Skeletal muscle cell (primary cell): ENCODE results near the gene SCAF11.
A peak's percentile ranks its signal among the peaks of the same experiment; 100 is the strongest.
"Not testable (repeated sequence)": the region's sequence is repeated elsewhere in the genome, so short reads cannot be mapped to it uniquely, and the experiment has no call there.

Experiments used
- DNase-seq: peaks from one replicate; pipeline ENCODE4 v3.0.0-alpha.2; 2010; ENCODE audit warnings: low read depth
- H3K4me3 ChIP-seq: 2 replicates; pipeline ENCODE4 v1.5.1; 2011; ENCODE audit warnings: low read depth, mild to moderate bottlenecking, control low read depth, low read length, moderate library complexity

SCAF11 gene, protein sequence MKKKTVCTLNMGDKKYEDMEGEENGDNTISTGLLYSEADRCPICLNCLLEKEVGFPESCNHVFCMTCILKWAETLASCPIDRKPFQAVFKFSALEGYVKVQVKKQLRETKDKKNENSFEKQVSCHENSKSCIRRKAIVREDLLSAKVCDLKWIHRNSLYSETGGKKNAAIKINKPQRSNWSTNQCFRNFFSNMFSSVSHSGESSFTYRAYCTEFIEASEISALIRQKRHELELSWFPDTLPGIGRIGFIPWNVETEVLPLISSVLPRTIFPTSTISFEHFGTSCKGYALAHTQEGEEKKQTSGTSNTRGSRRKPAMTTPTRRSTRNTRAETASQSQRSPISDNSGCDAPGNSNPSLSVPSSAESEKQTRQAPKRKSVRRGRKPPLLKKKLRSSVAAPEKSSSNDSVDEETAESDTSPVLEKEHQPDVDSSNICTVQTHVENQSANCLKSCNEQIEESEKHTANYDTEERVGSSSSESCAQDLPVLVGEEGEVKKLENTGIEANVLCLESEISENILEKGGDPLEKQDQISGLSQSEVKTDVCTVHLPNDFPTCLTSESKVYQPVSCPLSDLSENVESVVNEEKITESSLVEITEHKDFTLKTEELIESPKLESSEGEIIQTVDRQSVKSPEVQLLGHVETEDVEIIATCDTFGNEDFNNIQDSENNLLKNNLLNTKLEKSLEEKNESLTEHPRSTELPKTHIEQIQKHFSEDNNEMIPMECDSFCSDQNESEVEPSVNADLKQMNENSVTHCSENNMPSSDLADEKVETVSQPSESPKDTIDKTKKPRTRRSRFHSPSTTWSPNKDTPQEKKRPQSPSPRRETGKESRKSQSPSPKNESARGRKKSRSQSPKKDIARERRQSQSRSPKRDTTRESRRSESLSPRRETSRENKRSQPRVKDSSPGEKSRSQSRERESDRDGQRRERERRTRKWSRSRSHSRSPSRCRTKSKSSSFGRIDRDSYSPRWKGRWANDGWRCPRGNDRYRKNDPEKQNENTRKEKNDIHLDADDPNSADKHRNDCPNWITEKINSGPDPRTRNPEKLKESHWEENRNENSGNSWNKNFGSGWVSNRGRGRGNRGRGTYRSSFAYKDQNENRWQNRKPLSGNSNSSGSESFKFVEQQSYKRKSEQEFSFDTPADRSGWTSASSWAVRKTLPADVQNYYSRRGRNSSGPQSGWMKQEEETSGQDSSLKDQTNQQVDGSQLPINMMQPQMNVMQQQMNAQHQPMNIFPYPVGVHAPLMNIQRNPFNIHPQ (N-terminal part only)

DNA sequence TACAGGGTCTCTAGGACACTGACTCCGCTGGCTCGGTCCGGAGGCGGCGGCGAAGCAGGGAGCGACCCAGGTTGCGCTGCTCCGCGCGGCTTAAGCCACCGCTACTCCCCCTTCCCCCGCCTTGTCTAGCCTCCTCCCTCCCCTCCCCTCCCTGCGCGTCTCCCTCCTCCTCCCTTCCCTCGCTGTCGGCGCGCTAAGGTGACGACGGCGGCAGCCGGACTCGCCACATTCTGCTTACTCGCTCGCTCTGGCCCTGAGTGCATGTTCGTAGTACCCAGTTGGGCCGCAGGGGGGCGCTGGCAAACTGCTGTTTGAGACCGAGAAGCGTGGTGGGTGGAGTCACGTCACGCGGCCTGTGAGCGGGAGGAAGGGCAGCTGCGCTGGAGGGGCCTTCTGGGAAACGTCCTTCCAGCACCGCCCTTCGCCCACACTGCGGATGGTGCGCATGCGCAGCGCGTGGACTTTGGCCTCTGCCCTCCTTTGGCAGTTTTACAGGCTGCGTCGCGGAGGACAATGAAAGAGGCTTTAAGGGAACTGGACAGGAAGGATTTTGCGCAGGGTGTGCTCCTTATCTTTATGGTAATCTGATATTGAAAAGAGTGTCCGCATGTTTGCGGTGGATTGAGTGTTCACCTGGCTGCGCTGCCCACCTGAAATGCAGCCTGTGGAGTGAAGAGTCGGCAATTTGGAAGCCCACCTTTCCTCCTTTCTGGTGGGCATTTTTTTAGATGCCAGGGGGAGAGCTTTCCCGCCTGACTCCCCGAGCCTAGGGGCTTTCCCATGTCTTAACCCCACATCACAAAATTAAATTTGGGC, at the start of gene SCAF11:
SCAF11 (minus strand) TSS at position 107 of the 816 bp plus-strand sequence. CDS start 26,407 bp downstream, outside the sequence.
- peak within 1 kb of the TSS; percentile 91 for H3K4me3 ChIP-seq
- DNase-seq = peak; percentile 99

- DNase-seq, H3K4me3 ChIP-seq: not testable (repeated sequence)
Measured at GRCh38 chr12:46037066-46037465, 46.7 kb upstream of the SCAF11 start.

GRCh38 chr12:46027172-46027571, 36.8 kb upstream of the SCAF11 start:
- DNase-seq = no peak
- H3K4me3 ChIP-seq = no peak overlapping the region

- no peak for DNase-seq
Measured at GRCh38 chr12:46024099-46024498, 33.7 kb upstream of the SCAF11 start.

GRCh38 chr12:46020768-46021167, 30.4 kb upstream of the SCAF11 start:
- DNase-seq = no peak
- H3K4me3 ChIP-seq = no peak overlapping the region

More at GRCh38 chr12:46024099-46024498, 33.7 kb upstream of the SCAF11 start:
- no peak overlapping the region for H3K4me3 ChIP-seq

DNA sequence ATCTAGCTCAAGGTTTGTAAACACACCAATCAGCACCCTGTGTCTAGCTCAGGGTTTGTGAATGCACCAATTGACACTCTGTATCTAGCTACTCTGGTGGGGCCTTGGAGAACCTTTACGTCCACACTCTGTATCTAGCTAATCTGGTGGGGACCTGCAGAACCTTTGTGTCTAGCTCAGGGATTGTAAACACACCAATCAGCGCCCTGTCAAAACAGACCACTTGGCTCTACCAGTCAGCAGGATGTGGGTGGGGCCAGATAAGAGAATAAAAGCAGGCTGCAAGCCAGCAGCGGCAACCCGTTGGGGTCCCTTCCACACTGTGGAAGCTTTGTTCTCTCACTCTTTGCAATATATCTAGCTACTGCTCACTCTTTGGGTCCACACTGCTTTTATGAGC, 28.3 kb upstream of the SCAF11 start:
- DNase-seq, H3K4me3 ChIP-seq: not testable (repeated sequence)

- not testable (repeated sequence) for DNase-seq, H3K4me3 ChIP-seq
Measured at GRCh38 chr12:46017866-46018375, 27.5 kb upstream of the SCAF11 start.

- DNase-seq = no peak
- H3K4me3 ChIP-seq = no peak overlapping the region
Measured at GRCh38 chr12:46005823-46006222, 15.4 kb upstream of the SCAF11 start.

DNA sequence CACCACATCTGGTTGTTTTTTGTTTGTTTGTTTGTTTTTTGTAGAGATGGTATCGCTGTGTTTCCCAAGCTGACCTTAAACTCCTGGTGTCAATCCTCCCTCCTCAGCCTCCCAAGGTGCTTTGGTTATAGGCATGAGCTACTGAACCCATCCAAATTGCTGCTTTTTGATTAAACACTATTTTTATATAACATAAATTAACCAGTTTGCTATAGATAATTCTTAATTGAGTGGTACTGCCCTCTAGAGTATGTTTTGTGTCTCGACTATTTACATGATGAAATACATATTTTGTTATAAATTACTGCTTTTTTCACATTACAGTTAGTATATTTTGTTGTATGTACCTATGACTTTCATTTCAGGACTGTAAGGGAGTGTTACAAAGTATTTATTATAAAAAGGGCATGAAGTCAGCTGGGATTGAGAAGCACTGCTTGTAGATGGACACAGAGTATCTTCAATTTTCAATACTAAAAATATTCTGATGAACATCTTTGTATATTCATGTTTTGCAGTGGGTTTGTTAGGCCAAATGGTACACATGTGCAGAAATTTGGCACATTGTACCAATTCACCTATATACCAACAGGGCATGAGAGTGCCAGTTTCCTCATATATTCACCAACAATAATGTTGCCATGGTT, 14.9 kb upstream of the SCAF11 start:
- no peak overlapping the region for H3K4me3 ChIP-seq
- no peak for DNase-seq

GRCh38 chr12:46004715-46005114, 14.3 kb upstream of the SCAF11 start:
- no peak for DNase-seq
- H3K4me3 ChIP-seq = no peak overlapping the region

DNA sequence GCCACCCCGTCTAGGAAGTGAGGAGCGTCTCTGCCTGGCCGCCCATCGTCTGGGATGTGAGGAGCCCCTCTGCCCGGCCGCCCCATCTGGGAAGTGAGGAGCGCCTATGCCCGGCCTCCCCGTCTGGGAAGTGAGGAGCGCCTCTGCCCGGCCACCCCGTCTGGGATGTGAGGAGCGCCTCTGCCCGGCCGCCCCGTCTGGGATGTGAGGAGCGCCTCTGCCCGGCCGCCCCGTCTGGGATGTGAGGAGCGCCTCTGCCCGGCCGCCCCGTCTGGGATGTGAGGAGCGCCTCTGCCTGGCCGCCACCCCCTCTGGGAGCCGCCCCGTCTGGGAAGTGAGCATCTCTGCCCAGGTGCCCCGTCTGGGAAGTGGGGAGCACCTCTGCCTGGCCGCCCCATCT, 9.7 kb upstream of the SCAF11 start:
- not testable (repeated sequence) for DNase-seq, H3K4me3 ChIP-seq

- H3K4me3 ChIP-seq = no peak overlapping the region
- DNase-seq = no peak
Measured at GRCh38 chr12:45994736-45995135, 4.4 kb upstream of the SCAF11 start.

DNA sequence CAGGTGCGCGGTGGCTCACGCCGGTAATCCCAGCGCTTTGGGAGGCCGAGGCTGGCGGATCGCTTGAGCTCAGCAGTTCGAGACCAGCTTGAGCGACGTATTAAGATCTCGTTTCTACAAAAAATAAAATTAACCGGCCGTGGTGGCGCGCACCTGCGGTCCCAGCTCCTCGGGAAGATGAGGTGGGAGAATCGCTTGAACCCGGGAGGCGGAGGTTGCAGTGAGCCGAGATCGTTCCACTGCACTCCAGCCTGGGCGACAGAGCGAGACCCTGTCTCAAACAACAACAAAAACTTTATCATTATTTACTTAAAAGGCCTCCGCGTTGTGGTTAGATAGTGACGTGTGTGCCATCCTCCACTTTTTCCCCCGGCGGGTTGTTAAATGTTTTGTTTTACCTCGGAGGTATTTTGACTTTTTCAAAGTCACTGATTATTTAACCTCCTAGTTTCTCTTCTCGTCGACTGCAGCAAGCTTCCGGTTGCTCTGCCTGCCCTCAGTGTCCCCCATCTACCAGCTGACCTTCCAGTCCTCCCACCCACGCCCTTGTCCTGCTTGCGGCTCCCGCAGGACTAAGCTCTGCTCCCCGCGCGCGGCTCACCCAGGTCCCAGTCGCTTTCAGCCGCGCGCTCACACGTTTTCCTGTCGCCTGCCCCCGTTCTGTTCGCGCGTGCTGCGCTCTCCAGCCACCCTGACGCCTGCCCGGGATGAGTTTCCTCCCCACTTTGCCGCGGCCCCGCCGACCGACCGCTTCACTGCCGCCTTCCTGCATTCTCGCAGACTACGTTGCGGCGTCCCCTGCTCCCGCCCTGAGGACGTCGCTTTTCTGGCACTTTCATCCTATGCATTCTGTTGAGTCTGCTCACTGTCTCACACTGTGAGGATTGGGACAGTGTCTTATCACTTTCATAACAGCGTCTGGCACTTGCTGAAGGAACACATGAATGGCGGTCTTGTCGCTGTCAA, 1.2 kb upstream of the SCAF11 start:
- DNase-seq = no peak
- peak overlapping the region; percentile 65 for H3K4me3 ChIP-seq

DNA sequence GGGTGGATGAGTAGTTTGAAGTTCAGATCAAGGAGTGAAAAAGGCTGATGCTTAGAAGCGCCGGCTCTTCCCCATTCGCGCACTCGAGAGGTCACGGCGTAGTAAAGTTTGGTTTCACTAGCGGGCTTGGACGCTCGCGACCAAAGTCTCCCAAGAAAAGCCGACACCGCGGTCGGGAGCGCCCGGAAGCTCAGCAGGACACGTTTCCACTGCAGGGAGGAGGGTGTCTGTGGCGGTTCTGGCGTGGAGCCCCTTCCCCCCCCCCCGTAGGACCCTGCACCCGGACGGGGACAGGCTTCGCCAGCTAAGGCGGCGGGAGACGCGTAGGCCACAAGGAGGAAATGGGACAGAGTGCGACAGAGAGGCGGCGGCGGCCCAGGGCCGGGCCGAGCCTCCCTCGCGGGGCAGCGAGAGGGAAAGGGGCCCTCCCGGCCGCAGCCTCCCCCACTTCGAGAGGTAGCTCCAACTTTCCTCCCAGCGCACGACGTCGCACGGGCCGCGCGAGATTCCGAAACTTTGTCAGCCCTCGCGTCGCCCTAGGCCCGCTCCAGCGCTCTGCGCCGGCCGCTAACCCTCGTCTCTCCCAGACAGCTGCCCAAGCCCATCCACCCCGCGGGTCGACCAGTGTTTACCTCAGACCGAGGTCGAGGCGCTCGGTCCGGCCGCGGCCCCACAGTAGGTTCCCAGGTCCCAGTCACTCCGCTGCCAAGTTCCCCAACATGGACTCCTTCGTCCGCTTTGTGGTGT, 480 bp downstream of the SCAF11 start:
- no peak for DNase-seq
- peak overlapping the region; percentile 91 for H3K4me3 ChIP-seq

- no peak for DNase-seq
- peak overlapping the region; percentile 91 for H3K4me3 ChIP-seq
Measured at GRCh38 chr12:45989287-45989686, 1.1 kb downstream of the SCAF11 start.

DNA sequence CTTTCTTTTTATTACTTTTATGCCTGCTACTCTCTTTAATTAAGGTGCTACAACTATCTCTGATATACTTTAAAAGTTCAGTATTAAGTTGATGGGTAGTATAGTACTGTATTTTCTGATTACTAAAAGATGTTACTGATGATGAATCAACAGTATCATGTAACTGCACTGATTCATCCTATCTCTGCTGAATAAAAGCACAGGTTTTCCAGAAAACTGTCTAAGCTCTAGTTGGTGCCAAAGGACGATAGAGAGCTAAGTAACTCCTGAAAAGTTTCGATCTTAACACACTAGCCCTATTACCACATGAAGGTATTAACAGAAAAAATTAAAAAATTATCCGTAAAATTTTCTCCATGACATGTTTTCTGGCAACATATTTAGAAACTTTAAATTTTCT, 2.1 kb downstream of the SCAF11 start:
- DNase-seq = no peak
- peak overlapping the region; percentile 91 for H3K4me3 ChIP-seq
